ENCODE data around the gene GRID2IP.

GRID2IP gene

GRCh38 chr7:6513541-6513940, 37.7 kb downstream of the GRID2IP start:
- DNase-seq: no peak

- DNase-seq: no peak
Measured at GRCh38 chr7:6512892-6513291, 38.4 kb downstream of the GRID2IP start.

DNA sequence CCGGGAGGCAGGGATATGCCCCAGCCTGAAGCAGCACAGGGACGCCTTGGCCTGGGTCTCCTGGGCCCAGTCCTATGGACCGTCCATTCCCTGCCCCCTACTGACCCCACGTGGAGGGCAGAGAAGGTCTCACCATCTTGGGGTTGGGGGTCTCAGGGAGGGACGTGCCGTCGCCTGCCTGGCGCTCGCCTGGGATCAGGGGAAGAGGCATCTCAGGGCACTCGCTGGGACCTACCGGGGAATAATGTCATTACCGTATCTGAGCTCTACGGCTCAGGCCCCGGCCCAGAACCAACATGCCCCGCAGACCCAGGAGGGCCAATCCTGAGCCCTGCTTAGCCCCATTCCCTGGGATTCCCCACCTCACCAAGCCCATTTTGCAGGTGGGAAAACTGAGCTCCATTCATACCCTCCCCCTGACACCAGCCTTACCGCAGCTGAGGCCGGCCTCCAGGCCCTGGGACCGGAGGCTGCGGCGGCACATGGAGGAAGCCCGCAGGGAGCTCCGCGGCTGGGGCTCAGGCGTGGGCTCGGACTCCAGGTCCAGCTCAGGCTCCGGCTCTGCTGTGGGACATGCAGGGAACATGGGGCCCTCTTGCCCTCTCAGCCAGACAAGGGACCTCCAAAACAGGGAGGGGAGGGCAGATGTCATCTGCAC, 40.7 kb downstream of the GRID2IP start:
- no peak for DNase-seq

GRCh38 chr7:6508950-6509349, 42.3 kb downstream of the GRID2IP start:
- DNase-seq: no peak

- DNase-seq: no peak
Measured at GRCh38 chr7:6508539-6508938, 42.7 kb downstream of the GRID2IP start.

- no peak for DNase-seq
Measured at GRCh38 chr7:6507906-6508305, 43.4 kb downstream of the GRID2IP start.

DNA sequence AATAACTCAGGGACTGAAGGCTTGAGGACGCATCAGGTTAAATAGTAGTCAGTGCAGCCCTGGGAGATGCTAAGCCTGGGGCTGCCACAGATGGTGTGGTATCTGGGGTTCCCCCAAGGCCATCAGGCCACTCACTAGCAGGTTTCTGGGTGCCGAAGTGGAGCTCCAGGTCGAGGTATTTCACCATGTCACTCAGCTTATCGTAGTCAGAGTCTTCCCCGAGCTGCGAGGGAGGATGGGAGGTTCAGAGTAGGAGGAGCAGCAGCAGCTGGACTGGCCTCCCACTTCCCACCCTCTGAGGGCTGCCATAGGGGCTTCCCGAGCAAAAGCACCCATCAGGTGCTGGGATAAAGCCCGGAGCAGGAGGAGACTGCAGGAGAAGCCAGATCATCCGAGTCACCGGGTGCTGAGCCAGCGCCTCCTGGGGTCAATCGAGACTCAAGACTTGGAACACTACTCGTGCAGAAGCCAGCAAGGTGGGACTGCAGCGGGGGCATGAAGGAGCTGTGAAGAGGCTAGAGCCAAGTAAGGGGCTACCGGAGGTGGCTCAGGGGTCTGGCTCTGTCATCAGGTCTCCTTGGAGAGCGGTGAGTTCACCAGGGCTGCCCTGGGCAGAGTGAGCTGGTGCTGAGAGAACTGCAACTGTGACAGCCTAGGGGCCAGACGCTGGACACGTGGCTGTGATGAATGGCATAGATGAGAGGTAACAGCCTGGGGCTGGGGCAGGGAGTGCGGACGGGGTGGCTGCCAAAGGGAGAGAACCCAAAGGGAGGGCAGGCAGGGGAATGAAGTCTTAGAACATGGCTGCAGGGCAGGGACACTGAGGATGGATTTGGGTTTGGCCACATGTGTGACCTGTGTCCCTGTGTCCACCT, 45.3 kb downstream of the GRID2IP start:
- no peak for DNase-seq

GRCh38 chr7:6504996-6505395, 46.3 kb downstream of the GRID2IP start:
- DNase-seq: no peak

DNA sequence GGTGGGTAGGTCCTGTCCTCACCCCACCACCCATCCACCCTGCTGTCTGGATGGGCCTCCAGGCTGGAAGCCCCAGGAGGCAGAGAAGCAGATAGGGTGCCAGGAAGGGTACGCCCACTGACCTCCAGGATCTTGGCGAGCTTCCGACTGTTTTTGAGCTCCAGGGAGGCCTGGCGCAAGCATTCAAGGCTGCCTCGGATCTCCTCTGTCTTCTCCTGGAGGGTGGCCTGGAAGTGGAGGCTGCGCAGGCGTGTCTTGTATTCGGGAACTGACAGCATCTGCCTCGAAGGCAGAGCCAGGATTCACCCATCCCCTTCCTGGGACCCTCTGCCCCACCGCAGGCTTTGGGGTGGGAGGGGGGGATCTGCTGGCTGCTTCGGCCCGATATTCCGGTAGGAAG, 48.4 kb downstream of the GRID2IP start:
- no peak for DNase-seq

DNA sequence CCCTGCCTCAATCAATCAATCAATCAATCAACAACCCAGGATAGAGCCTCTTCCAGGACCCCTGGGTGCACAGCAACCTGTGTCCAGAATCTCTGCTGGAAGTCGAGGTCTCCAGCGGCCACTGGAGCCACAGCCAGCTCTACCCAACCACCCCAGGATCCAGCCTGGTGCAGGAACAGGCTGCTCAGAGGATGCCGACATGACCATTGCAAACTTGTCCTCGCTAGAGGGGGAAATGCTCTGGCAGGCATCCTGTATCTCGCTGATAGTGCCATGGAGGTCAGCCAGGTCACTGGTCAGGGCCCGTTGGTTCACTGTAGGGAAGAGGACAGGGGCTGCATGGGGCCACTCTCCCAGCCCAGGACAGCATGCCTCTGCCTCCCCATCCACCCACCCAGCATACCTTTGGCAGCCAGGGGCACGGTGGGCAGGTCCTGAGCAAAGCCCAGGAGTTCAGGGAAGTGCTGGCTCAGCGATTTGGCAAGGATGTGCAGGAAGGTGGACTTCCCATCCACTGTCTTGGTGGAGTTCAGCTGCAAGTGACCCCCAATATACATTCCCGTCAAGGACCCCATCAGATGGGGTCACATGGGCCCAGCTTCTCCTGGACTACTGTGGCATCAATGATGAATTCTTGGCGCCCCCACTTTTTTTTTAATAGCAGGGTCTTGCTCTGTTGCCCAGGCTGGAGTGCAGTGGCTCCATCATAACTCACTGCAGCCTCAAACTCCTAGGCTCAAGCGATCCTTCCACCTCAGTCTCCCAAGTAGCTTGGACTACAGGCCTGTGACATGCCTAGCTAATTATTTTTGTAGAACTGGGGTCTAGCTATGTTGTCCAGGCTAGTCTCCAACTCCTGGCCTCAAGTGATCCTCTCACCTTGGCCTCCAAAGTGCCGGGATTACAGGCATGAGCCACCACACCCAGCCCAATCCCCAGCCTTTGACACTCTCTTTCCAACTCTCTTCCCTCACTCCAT, 49.4 kb downstream of the GRID2IP start:
- no peak for DNase-seq

DNA sequence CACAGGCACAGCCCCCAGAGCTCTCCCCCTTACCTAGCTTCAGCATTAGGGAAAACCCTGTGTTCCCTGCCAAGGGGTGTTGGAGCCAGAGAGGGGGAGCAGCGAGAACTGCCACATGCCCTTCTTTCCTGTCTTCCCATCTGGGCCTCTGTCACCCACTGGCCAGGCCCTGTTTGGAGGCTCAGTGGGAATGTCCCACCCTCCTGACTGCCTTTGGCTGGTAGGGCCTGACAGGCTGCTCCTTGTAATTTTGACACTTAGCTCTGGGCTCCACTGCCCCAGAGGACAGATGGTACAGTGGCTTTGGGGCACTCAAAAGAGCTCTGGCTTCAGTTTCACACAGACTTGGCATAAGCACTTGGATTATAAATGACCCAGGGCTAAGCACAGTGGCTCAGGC, 50.6 kb downstream of the GRID2IP start:
- no peak for DNase-seq

DNA sequence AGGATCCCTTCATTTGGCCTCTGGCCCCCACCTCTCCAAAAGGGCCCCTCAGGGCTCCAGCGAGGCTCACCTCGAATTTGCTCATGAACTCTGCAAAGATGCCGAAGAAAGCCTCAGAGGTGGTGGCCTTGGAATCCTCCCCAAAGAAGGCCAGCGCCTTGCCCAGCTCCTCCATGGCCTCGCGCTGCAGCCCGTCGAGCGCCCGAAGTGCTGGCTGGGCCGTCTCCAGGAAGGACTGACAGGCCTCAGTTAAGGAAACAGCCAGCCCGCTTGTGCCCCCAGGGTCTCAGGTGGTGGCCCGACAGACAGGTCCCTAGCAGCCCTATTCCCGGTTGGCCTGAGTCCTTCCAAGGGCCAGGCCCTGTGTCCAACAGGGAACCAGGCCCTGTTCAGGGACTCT, 53.3 kb downstream of the GRID2IP start:
- DNase-seq: no peak

GRCh38 chr7:6497637-6497905, 53.7 kb downstream of the GRID2IP start:
- DNase-seq: no peak

DNA sequence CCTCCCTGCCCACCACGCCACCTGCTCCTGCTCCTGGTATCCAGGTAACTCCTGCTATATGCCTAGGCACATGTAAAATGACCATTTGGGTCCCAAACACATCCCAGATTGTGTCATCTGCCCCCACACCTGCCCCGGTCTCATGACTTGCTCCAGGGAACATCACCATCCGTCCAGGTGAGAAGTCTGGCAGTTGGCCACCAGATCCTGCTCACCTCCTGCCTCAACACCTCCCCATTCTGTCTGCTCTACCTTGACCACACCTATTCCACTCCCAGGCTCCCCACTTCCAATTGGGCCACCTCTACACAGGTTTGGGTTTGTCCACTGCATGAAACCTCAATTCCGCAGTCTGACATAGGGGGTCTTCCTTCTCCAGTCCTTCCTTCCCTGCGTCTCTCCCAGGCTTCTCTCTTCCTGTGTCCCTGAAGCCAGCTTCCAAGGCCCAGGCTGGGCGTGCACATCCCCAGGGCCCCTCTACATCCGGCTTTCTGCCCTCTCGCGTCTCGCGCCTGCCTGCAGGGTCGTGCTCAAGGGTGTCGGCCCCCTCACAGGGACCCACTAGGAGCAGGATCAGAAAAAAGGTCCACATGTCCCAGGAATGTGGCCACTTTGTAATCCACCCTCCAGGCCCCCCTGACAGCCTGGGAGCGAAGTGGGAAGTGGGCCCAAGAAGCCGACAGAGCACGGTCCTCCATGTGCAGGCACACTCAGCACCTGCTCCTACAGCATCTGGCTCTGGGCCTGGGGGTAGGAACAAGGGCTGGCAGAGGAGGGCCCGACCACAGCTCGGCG, 54.2 kb downstream of the GRID2IP start:
- DNase-seq: no peak

DNA sequence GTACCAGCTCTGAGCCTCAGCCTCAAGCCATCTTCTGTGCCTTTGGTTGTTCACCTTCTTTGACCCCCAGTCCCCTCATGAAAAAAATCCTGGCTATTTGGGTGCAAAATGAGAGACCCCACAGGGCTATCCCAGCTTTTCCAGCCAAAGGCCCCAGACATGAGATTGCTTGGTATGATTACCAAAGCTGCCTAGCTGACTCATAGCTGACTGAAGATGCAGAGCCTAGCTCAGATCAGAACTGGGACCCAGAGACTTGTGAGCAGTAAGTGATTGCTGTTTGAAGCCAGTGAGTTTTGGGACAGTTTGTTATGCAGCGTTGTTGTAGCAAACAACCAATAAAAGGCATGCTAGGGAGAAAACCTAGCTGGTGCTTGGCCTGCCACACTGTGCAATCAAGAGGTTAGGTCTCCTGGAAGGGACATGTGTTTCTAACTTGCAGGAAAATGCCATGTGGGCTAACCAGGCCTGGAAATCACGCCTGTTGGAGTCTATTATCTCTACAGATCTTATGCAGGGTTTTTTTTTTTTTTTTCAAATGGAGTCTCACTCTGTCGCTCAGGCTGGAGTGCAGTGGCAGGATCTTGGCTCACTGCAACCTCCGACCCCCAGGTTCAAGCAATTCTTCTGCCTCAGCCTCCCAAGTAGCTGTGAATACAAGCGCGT, 55.5 kb downstream of the GRID2IP start:
- no peak for DNase-seq

GRCh38 chr7:6494365-6494764, 56.9 kb downstream of the GRID2IP start:
- DNase-seq: no peak

DNA sequence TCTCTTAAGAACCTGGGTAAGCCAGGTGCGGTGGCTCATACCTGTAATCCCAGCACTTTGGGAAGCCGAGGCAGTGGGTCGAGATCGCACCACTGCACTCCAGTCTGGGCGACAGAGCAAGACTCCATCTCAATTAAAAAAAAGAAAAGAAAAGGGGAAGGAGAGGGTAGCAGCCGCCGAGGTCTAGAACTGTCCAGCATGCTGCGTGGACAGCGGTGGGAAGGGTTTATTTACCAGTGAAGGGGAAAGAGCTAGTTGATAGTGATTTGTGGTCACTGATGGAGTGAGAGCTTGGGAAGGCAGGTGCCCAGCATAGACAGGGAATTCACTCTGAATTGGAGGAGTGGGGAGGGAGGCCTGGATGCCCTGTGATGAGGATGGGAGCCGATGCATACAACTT, 60.1 kb downstream of the GRID2IP start:
- no peak for DNase-seq

- no peak for DNase-seq
Measured at GRCh38 chr7:6489612-6490011, 61.6 kb downstream of the GRID2IP start.

DNA sequence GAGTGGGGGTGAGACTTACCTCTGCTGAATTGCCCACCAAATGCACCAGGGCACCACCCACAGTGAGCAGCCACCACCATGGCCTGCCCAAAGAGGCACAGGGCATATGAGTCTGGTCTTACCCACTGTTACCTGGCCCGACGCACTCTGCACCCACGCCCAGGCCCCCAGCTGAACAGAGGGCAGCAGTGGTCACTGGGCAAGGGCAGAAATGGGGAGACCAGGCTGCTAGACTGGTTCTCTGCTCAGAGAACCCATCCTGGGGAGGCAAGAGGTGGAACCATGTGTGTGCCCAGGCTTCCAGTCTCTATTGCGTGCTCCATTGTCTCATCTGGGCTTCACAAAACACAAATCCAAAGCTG, 64.1 kb downstream of the GRID2IP start:
- DNase-seq: no peak

DNA sequence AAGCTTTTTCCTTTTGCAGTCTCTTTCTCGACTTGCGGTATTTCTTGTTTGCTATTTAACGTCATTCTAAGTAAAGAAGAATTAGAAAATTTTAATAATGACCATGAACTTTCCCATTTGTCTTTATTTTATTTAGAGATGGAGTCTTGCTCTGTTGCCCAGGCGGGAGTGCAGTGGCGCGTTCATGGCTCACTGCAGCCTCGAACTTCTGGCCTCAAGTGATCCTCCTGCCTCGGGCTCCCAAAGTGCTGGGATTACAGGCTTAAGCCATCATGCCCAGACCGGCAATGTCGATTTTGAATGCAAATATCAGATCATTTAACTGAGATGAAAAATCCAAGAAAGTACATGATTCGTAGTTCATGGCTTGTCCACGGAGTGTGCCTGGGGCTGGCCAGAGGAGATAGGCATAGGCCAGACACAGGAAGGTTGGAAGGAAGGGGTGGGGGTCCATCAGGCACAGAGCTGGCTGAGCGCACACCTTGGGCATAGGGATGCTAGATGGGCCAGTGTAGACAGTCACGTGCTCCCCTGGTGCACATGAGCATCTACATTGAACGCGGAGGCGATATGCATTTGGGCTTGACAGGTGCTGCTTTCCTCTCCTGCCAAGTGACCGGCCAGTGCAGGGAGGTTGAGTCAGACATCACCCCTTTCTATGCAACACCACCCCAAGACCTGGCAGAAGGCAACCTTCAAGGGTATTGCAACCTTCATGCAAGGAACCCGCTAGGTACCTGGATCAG, 64.7 kb downstream of the GRID2IP start:
- no peak for DNase-seq

- DNase-seq: no peak
Measured at GRCh38 chr7:6482743-6483119, 68.5 kb downstream of the GRID2IP start.

- no peak for DNase-seq
Measured at GRCh38 chr7:6482307-6482706, 69.0 kb downstream of the GRID2IP start.
